ENCODE results near the gene KLHL3.
"Not testable (repeated sequence)": the region's sequence is repeated elsewhere in the genome, so short reads cannot be mapped to it uniquely, and the experiment has no call there.

KLHL3 gene

DNA sequence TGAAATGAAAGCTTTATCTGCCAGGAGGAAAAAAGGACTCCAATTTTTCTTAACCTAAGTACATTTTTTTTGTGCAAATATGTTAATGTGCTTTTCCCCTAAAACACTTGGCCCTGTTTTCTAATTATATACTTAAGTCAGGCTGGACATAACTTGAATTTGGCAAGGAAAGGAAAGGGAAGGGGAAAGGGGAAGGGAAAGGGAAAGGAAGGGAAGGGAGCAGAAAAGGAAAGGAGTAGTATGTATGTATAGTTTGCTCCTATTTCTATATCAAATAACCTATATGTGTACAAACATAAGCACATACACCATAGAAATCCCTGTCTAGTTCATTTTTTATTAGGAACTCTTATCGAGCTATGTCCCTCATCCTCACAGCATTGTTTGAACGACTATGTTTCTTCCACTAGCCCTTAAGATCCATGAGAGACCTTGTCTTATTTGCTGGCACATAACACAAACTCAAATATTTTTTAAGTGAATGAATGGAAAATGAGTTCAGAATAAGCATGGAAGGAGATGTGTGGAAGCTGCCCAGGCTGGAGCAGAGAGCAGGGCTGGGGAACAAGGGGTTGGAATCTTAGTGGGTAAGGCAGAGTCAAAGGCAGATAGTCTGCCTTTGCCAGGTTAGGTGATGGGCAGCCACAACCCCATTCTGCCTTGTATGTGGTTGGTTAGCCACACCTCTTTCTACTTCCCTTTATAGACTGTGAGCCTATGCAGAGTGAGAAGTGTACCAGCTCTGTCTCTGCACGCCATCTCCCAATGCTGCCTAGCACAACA lies 70.0 kb downstream of the KLHL3 start:
- DNase-seq: peak; percentile 33

DNA sequence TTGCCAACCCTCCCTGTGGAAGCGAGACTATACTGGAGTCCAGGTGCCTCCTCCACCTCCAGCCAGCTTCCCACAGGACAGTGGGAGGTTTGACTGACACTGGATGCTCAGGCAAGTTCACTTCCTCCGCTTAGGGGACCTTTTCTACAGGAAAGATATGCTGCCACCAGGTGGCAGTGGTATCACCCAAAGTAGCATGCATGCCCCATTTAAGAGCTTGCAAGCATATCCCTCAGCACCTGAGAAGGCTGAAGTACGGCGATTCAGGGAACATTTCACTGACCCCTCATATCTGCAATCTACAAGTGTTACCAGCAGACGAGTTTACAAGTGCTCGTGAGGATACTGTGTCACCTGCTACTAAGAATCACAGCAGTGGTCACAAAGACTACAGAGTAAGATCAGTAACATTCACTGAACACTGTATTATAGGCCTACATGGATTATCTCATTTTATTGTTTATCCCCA lies 75.5 kb downstream of the KLHL3 start:
- peak; percentile 60 for DNase-seq

DNA sequence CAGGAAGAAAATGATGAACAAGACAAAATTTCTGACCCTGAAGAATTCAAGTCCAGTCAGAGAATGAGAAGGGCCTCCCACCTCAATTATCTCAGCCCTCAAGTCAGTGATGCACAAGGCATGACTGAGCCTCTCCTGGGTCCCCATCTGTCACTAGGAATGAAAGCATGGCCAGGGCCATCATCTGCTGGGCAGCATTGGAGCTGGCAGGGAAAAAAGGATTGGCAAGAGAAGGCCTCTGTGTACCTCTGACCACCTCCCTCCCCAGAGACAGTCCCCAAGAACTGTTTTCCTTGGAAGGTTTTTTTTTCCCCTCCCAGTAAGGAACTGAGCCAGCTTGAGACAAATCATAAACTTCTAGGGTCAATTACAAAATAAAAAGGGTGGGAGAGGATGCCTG lies 76.7 kb downstream of the KLHL3 start:
- DNase-seq: no peak

DNA sequence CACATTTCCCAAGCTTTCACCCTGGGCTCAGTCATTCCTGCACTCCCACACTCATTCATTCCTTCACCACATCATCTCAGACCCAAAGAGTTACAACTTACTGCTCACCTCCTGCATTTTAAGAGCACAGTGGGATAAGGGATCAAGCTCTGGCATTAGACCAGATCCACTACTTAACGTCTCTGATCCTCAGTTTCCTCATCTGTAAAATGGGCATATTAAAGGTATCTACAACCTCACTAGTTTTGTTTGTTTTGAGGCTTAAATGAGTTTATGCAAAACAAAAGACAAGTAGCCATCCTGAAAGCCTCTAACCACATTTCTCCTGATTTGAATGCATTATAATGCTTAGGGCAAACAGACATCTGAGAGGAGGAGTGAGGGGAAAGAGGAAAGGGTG lies 77.6 kb downstream of the KLHL3 start:
- DNase-seq: no peak

DNA sequence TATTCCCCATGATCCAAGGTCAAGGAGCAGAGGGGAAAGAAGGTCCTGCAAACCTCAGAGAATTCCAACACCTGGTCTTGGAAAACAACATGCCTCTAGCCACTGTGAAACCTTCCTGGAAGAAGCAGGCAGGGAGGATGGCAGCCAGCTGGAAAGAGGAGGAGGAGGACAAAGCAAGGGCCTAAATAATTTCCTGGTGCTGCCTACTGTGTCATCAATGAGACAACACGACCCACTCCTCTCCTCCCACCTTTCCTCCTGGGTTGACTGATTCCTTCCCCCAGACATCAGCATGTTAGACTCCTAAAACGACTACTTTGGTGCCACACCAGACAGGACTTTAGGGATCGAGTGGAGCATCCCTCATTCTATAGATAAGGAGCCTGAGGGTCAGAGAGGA lies 78.8 kb downstream of the KLHL3 start:
- DNase-seq: no peak

DNA sequence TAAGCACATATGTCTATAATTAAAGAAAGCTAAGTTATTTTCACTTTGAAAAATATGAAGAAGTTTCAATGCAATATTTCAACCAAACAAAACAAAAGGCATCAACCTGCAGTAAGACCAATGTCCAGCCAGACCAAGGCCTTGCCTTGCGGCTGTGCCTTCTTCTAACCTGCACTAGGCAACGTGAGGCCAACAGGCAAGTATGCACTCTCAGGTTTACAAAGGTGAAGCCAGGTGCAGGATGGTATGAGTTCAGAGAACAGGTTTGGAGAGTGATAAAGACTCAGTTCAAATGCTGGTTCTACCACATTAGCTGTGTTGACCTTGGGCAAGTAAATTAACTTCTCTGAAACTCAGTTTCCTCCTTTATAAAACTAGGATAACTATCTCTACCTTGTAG lies 79.3 kb downstream of the KLHL3 start:
- no peak for DNase-seq

DNA sequence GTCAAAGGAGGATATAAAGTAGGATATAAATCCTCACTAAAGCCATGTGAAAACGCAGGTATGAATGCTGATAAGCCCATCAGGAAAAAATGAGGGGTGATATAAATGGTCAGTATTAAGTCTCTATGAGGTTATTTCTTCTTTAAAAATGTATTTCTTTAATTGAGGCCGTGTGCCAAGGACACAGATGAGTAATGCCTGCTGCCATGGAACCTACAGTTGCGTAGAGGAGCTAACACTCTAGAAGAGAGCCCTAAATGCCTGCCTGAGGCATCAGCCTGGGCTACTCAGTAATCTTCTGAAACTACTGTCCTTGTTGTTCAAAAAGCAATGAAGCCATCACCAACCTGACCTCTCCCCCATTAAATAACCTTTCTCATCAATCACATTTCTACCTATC lies 84.9 kb downstream of the KLHL3 start:
- no peak for DNase-seq

DNA sequence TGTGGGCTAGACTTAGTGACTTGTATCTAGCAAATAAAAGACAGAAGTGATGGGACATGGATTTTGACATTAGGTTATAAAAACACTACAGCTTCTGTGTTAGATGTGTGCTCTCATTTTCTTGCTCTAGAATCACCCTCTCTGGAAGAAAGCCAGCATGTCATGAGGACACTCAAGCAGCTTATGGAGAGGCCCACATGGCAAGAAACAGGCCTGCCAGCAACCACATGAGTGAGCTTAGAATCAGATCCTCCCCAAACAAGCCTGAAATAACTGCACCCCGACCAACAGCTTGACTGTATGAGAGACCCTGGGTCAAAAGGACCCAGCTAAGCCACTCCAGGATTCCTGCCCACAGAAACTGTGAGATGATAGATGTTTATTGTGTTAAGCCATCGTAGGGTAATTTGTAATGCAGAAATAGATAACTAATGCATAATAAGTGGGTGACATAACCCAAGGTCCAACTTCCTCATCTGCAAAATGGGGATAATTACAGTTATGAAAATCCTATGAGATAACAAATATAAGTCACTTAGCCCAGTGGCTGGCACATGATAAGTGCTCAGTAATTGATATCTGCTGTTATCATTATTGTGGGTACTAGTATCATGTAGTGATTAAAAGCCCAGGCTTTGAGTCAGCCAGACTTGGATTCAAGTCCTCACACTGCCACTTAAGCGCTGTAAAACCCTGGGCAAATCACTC lies 86.5 kb downstream of the KLHL3 start:
- DNase-seq: no peak

DNA sequence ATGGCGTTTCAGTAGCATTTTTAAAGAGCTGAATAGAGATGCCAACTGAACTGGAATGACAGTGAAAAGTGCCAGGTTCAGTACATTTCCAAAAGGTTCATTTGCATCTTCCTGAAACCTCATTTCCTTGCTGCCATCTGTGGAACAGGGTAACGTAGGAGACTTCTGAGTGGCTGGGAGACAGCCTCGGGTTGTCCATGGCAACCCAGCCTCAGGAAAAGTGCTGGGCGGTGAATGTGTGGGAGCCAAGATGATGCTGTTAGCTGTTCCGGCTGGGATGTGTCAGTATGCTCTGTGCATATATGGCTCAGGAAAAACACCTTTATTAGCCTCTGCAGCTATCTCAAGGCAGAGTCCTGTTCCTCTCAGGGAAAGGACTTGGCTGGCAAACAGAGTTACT lies 87.5 kb downstream of the KLHL3 start:
- DNase-seq: no peak

DNA sequence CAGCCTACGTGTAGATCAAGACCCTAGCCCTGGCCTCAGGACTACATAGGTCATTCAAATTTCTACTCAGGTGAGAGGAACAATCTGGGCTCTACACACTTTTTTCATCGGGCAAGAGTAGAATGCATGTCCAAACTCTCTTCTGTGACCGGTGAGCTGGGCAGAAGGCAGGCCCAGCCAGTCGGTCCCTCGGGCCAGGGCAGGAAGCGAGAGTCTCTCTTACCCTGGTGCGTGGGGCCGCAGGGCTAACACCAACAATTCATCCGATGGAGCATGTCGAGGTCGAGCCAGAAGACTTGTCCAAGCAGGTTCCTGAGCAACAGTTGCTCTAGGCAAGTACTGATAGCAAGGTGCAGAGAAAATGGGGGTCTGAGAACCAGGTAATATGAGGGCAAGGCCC lies 88.5 kb downstream of the KLHL3 start:
- DNase-seq: no peak

DNA sequence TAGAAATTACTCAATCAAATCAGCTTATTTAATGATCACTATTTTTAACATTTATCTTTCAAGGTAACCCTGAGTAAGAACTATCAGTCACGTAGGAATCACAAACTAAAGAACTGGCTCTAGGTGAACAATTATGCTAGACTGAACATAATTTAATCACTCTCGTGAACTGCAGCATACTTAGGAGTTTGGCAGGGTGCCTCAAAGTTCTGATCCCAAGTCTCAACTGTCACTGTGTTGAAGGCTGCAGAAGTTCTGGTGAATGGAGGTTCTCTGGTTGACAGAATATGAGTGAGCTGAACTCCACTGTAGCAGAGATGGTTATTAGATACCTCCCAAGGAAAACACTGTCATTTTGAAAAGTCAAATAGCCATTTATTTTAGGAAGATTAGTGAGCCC lies 89.1 kb downstream of the KLHL3 start:
- DNase-seq: no peak

DNA sequence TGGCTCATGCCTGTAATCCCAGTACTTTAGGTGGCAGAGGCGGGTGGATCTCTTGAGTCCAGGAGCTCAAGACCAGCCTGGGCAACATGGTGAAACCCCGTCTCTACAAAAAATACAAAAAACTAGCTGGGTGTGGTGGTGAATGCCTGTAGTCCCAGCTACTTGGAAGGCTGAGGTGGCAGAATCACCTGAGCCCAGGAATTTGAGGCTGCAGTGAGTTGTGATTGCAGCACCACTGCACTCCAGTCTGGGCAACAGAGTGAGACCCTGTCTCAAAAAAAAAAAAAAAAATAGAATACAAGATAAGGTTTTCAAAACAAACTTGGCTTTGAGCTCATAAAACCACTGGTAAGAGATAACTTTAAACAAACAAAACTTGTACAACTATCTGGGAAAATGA lies 92.8 kb downstream of the KLHL3 start:
- not testable (repeated sequence) for DNase-seq

DNA sequence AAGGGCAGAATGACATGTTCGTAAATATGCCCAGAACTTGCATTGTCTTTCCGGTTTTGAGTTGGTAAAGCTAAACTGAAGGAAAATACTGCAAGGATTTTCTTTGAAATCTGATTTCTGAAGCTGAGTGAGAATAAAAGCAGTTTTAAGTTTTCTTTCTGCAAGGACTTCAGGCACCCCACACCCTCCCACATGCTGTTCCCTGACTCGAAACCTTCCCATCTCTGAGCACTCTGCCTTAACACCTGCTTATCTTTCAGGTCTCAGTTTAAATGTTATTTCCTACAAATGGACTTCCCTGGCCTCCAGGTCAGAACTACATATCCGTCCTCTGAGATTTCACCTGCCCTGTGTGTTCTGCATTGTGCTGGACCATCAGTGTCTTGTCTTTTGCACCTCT lies 93.8 kb downstream of the KLHL3 start:
- no peak for DNase-seq

DNA sequence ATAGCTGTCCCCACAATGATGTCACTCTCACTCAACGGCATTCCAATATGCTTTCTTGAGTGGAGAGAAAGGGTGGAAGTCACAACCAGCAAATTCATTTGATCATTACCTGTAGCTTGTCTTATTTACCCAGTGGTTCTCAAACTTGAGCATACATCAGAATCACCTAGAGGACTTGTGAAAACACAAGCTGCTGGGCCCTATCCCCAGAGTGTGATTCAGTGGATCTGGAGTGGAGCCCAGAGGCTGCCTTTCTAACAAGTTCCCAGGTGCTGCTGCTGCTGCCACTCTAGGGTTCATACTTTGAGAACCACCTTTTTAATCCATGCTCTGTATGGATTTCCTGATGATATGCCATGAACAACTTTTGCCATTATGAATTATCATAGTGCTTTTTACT lies 94.7 kb downstream of the KLHL3 start:
- DNase-seq: no peak

DNA sequence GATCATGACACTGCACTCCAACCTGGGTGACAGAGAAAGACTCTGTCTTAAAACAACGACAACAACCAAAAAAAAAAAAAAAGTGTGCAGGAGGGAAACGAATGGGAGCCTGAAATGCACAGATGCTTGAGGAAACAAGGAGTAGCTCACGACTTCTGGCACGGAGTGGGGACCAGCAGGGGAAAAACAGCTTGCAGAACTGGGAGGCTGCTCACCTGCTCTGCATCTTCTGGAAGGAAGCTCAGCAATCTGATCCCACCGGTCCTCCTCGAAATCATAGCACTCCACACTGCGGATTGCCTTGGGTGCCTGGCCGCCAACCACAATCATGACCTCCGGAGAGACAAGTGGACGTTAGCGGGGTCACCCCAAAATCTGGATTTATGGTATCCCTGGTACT lies 96.2 kb downstream of the KLHL3 start:
- DNase-seq: no peak

DNA sequence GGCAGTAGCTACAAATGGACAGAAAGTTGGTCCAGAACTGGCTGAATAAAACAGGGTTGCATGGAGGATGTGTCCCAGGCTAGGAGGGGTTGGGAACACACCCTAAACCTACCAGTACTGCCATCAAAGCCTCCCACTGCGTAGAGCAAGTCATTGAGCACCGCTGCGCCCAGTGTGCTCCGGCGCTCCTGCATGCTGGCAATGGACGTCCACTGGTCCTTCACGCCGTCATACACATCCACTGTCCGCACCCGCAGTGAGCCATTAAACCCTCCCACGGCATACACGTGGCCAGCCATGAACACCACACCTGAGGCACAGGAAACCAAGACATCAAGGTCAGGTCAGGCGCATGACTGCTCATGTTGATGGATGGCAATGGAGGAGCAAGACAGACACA lies 97.0 kb downstream of the KLHL3 start:
- no peak for DNase-seq

DNA sequence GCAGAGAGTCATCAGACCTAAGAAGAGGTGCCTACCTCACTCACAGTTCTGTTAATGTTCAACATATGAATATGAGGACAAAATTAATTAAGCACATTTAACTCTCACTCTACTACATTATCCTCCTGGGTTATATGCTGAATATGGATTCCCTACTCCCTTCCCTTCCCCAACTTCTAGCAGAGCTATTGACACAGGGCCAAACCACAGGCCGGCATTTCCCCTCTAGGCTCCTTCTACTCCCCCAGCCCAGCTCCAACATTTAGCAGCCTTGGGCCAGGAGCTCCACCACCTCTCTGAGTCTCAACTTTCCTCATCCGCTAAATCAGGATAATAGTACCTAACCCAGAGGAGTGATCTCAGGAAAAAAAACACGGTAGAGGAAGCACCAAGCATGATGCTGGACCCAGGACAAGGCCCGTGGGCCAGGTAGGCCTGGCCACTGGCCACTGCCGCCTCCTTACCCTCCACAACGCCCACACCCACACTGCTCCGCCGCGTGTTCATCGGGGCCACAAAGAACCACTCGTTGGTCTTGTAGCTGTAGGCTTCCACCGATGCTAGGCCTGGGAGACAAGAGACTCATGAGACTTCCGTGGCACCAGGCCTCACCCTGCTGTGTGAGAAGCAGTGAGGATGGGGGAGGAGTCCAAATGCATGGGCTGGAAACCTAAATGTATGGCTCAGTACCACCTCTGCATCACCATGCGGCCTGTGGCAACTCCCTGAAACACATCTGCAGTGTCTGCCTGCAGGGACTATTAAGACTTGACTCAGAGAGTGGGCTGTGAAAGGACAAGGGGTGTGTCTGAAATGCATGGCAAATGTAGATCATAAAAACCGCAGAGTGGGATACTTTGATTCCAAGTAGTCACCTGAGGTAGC lies 98.8 kb downstream of the KLHL3 start:
- DNase-seq: no peak

DNA sequence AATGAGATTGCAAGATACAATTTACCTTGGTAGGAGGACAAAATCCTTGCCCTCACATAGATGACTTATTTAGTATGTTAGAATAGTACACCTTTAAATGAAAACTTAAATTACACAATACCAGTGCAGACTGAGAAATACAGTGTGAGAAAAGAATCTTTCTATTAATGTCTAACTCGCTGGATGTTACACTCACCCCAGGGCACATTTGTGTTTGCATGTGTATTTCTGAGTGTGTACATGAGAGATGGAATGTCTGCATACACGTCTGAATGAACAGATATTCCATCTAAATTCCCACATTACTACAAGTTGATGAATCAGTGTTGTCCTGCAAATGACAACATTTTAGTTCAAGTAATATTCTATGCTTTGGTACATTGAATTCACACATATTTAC lies 99.8 kb downstream of the KLHL3 start:
- DNase-seq: no peak

DNA sequence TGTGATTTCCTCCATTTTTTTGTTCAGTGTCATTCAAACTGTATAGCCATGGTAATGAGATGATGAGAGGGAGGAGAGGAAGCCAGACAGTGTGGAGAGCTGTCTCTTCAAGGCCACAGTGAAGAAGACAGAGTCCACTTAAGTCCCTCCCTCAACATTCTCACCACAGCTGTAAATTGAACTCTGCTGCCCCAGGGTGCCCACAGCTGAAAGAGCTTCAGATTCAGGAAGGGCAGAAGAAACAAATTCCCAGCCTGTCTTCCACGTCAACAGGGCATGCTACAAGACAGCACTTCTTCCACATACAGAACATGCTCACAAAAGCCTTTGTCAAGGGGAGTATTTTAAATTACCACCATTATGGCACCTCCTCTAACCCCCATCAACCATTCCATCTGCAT lies 100.4 kb downstream of the KLHL3 start:
- DNase-seq: no peak

DNA sequence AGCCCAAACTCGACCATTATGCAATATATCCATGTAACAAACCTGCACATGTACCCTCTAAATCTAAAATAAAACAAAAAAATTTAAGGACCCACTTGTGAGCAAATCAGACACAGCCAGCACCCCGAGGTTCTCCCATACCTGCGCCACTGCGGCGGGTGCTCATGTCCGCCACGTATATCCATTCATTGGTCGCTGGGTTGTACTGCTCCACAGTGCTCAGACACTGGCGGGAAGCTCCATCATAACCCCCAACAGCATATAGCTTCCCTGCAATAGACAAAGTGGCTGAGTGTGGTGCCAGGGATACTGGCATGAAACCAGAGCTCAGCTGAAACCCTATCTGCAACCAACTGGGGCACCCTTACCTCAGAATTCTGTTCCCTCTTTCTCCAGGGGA lies 102.0 kb downstream of the KLHL3 start:
- DNase-seq: no peak

DNA sequence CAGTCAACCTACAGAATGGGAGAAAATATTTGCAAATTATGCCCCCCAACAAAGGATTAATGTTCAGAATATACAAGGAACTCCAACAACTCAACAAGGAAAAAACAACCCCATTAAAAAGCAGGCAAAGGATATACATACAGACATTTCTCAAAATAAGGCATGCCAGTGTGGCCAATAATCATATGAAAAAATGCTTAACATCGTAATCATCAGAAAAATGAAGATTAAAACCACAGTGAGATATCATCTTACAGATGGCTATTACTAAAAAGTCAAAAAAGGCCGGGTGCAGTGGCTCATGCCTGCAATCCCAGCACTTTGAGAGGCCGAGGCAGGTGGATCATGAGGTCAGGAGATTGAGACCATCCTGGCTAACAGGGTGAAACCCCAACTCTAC lies 103.2 kb downstream of the KLHL3 start:
- DNase-seq: no peak

DNA sequence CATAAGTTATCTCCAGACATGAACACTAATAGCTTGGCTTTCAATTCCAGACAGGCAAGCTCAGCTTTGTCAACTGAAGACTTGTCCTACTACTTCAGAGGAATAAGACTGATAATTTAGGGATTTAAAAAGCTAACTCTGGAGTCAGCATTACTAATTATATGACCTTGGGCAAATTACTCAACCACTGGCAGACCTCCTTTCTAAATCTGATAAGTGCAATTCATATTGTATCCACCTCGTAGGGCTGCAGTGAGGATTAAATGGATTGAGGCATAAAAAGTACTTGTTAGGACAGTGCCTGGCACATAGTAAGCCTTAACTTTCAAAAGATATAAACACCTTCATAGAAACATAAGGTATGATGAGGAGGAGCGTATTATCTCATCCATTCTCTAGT lies 104.4 kb downstream of the KLHL3 start:
- DNase-seq: no peak

DNA sequence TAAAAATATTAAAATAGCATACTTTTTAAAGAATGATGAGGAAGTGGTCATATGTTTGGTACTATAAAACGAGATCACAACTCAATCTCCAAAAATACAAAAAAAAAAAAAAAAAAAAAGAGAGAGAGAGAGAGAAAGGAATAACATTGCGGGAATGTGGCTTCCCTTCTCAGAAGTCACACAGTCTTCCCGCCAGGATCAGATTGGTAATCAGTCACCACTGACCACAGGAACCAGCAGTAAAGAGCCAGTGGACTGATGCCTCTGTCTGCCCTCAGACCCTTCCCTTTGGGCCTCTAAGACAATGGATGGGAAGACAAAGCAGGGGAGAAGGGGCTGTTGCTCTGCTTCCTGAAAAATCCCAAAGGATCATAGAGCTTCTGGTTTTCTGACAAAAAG lies 104.9 kb downstream of the KLHL3 start:
- no peak for DNase-seq

Measured in CD4-positive, alpha-beta T cell treated with Interleukin-15 for 1 hour (primary cell).